Measurements from ENCODE around the gene UBE2L5. TPM values are rescaled to one million over a fixed set of nuclear protein-coding genes. Genes with fewer than 3 reads are reported as not detected.

Gene UBE2L5
- total and polyA plus RNA-seq, 2 of the 8 experiments (the other 6 are each of a cell fraction or from before 2014, with no cell fraction given): not detected

DNA sequence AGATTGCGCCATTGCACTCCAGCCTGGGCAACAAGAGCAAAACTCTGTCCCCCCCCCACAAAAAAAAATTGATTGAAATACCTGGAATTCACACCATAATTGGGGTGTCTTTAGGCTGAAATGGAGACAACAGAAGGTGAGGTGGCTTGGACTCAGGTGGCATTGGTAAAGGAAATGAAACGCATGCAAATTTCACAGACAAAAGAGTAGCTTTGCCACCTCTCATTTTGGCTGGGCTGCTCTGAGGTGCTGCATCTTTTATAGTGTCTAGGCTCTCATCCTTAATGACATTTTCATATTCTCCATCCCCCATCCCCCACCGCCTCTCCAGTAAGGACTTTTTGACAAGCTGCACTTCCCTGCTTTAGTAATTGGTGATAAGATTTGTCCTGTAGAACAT, 6.9 kb downstream of the UBE2L5 start:
- no peak overlapping the region for H3K18ac ChIP-seq (ENCODE audit: extremely low read depth, low read length)
- TF ChIP-seq KDM5A (IDR thresholded peaks at IDR 0.05; ENCODE audit: low read length) (no peak), RNF2 (IDR thresholded peaks at IDR 0.05; ENCODE audit: borderline replicate concordance, low read depth, low read length, missing control alignments, poor library complexity, severe bottlenecking) (no peak), FOSL1 (IDR thresholded peaks at IDR 0.05; ENCODE audit: insufficient read depth, low read depth, low read length) (no peak), POLR2AphosphoS5 (IDR thresholded peaks at IDR 0.05; ENCODE audit: low read depth, low read length) (no peak), CREB1 (IDR thresholded peaks at IDR 0.05) (no peak), BRCA1 (IDR thresholded peaks at IDR 0.05; ENCODE audit: low read depth, low read length) (no peak), ASH2L (IDR thresholded peaks at IDR 0.05; ENCODE audit: low read length) (no peak), SP2 (IDR thresholded peaks at IDR 0.05; ENCODE audit: low read length) (no peak), SP4 (IDR thresholded peaks at IDR 0.05; ENCODE audit: low read length) (no peak), TBP (IDR thresholded peaks at IDR 0.05; ENCODE audit: low read depth, low read length) (no peak), EGR1 (IDR thresholded peaks at IDR 0.05; ENCODE audit: borderline replicate concordance, low read depth, low read length) (no peak), CTBP2 (IDR thresholded peaks at IDR 0.05; ENCODE audit: borderline replicate concordance, insufficient read depth, insufficient read length, low read length) (no peak)
- H2BK120ac ChIP-seq (replicated peaks; ENCODE audit: low read depth, low read length): no peak overlapping the region
- 85% methylated on average over 3 of the region's 3 CpGs; no CpG with 5 or more reads in 1 of the 2 experiments for WGBS, 2 experiments (ENCODE audit: extremely low coverage in 1 of 2, insufficient coverage in 1 of 2, insufficient read length in 1 of 2, insufficient replicate concordance in 2 of 2, low coverage in 1 of 2, low lambda C conversion rate in 2 of 2, missing lambda C conversion rate in 1 of 2)
- DNase-seq (ENCODE audit: low read depth in 1 of 2, low spot score in 2 of 2) (no peak), FAIRE-seq (no peak)
- no peak overlapping the region for H3K4ac ChIP-seq (replicated peaks; ENCODE audit: insufficient read length, low read depth, low read length)
- H3K9me3 ChIP-seq (ENCODE audit: insufficient read depth in 2 of 2, low read depth in 1 of 2, low read length in 1 of 2): no peaks in the 10 kb centered on the region
- no peaks in the 10 kb centered on the region for H3K27me3 ChIP-seq (replicated peaks in 1 of 4; ENCODE audit: control insufficient read depth in 3 of 4, extremely low read depth in 1 of 4, insufficient read depth in 3 of 4, low read length in 3 of 4)
- H2BK20ac ChIP-seq (ENCODE audit: low read length): no peak overlapping the region
- no peak overlapping the region for H3K4me2 ChIP-seq (ENCODE audit: insufficient read depth in 1 of 2, low read depth in 2 of 2, low read length in 2 of 2)
- no peaks in the 10 kb centered on the region for H3K79me2 ChIP-seq (ENCODE audit: control insufficient read depth in 1 of 2, insufficient read depth in 2 of 2, low read length in 2 of 2)
- no peak overlapping the region for H2AFZ ChIP-seq (ENCODE audit: low read length)
- H3K23me2 ChIP-seq (ENCODE audit: low read depth, low read length): no peaks in the 10 kb centered on the region
- no peaks in the 10 kb centered on the region for H4K20me1 ChIP-seq (replicated peaks in 1 of 2; ENCODE audit: control insufficient read depth in 1 of 2, insufficient read depth in 2 of 2, low read length in 2 of 2)
- H3K27ac ChIP-seq (ENCODE audit: low read depth, low read length): no peak overlapping the region
- H4K8ac ChIP-seq (ENCODE audit: extremely low read depth, insufficient read depth, low read length): no peak overlapping the region
- H3K36me3 ChIP-seq (ENCODE audit: control insufficient read depth in 2 of 4, insufficient read depth in 4 of 4, low read length in 3 of 4): no peaks in the 10 kb centered on the region
- CTCF ChIA-PET (ENCODE audit: partially characterized antibody): interaction anchor here (0.6 kb wide), 2 partner anchors 33 to 153 kb away, joined by 3 to 6 read pairs; no protein-coding TSS in a partner anchor
- no peak overlapping the region for H4K91ac ChIP-seq (replicated peaks; ENCODE audit: insufficient read length, low read length)
- no peak overlapping the region for H3K4me3 ChIP-seq (ENCODE audit: extremely low read depth in 1 of 4, insufficient read depth in 2 of 4, low read depth in 3 of 4, low read length in 4 of 4)
- H3K23ac ChIP-seq (ENCODE audit: insufficient read length): no peak overlapping the region
- no peak overlapping the region for H4K5ac ChIP-seq (ENCODE audit: insufficient read length, low read depth, low read length)
- no peak overlapping the region for H2AK5ac ChIP-seq (ENCODE audit: low read depth, low read length)
- no peak overlapping the region for H2BK15ac ChIP-seq (ENCODE audit: low read length)
- no peak overlapping the region for H3K56ac ChIP-seq (replicated peaks; ENCODE audit: insufficient read length, low read depth, low read length)
- H2BK12ac ChIP-seq (ENCODE audit: low read depth, low read length): no peak overlapping the region
- no peak overlapping the region for H3K14ac ChIP-seq (ENCODE audit: insufficient read length)
- no peaks in the 10 kb centered on the region for H3K79me1 ChIP-seq (ENCODE audit: low read depth, low read length)
- no peak overlapping the region for H3K9ac ChIP-seq (replicated peaks in 1 of 4; ENCODE audit: extremely low read depth in 1 of 4, low read depth in 3 of 4, low read length in 3 of 4)
- no peaks in the 10 kb centered on the region for H3K4me1 ChIP-seq (replicated peaks in 1 of 4; ENCODE audit: control insufficient read depth in 3 of 4, insufficient read depth in 4 of 4, low read length in 3 of 4)
- POLR2A ChIA-PET (ENCODE audit: partially characterized antibody): interaction anchor here (0.7 to 1.0 kb wide), 2 partner anchors 9 to 958 kb away, joined by 3 to 5 read pairs; no protein-coding TSS in a partner anchor
- no peak overlapping the region for H2BK5ac ChIP-seq (ENCODE audit: low read depth, low read length)

Data from H1 (cell line).